Measurements from ENCODE around the gene MED19.

- no peak for TF ChIP-seq CTCF (IDR thresholded peaks at IDR 0.05)
- no peak for TF ChIP-seq EZH2 (IDR thresholded peaks at IDR 0.05; ENCODE audit: borderline replicate concordance, insufficient read depth, low read depth, low read length, poor library complexity, severe bottlenecking)
These were observed 1.8 kb upstream of the MED19 start for GRCh38 chr11:57713835-57714234.

All from B cell (primary cell).